CD4-positive, alpha-beta T cell (primary cell): ENCODE results near the gene PRDM16. TPM values are rescaled to one million over a fixed set of nuclear protein-coding genes. Genes with fewer than 3 reads are reported as not detected.

Source experiments
- ATAC-seq: fragments of 200-7000 bp; cut with Tn5 transposase; one replicate; pipeline ENCODE4 v1.10.0; 2022; ENCODE audit warnings: mild to moderate bottlenecking; ENCODE audit not compliant: poor library complexity
- CTCF ChIA-PET: fragments of 350-600 bp; sonication (Branson Sonifier 250); formaldehyde crosslinking; loops from one replicate; lab custom pipeline; 2021; ENCODE audit warnings: antibody characterized with exemption, inconsistent platforms; lab: Charles Lee
- POLR2A ChIA-PET: fragments of 350-600 bp; sonication (Branson Sonifier 250); formaldehyde crosslinking; loops from one replicate; lab custom pipeline; 2021; ENCODE audit warnings: antibody characterized with exemption, inconsistent platforms; lab: Charles Lee
- DNase-seq, 14 experiments: peaks; one replicate each; pipeline ENCODE4 v3.0.0-alpha.2; 2013 to 2020; ENCODE audit warnings: mixed read lengths in 2 of 14
- H3K27ac ChIP-seq, 2 donors: one replicate each; pipeline versions ENCODE4 v1.5.1 to v1.7.0; 2013; ENCODE audit warnings: low read length in 2 of 2, low read depth in 1 of 2, mild to moderate bottlenecking in 1 of 2
- H3K27me3 ChIP-seq, 2 experiments: 1 replicate in 1 of 2; 2 replicates in 1 of 2; pipeline versions ENCODE4 v1.6.1 to v1.7.0; 2013; ENCODE audit warnings: low read length in 2 of 2, control low read depth in 1 of 2, mild to moderate bottlenecking in 1 of 2, moderate library complexity in 1 of 2; ENCODE audit not compliant: insufficient read depth in 2 of 2, control insufficient read depth in 1 of 2
- H3K36me3 ChIP-seq: one replicate; pipeline ENCODE4 v1.6.1; 2013; ENCODE audit warnings: low read length, control low read depth; ENCODE audit not compliant: insufficient read depth
- H3K4me1 ChIP-seq: one replicate; pipeline ENCODE4 v1.6.1; 2013; ENCODE audit warnings: low read length, control low read depth; ENCODE audit not compliant: insufficient read depth
- H3K4me3 ChIP-seq: one replicate; pipeline ENCODE4 v1.5.1; 2013; ENCODE audit warnings: mild to moderate bottlenecking, low read length, moderate library complexity
- H3K9me3 ChIP-seq, 2 experiments: 1 replicate in 1 of 2; 2 replicates in 1 of 2; pipeline versions ENCODE4 v1.6.1 to v1.7.0; 2013; ENCODE audit warnings: low read length in 2 of 2, mild to moderate bottlenecking in 2 of 2, control low read depth in 1 of 2, moderate library complexity in 1 of 2; ENCODE audit not compliant: control insufficient read depth in 1 of 2, insufficient read depth in 1 of 2
- H3K27ac Mint-ChIP-seq: one replicate; pipeline ENCODE4 v1.8.0; 2020; ENCODE audit warnings: mixed read lengths
- H3K27me3 Mint-ChIP-seq: one replicate; pipeline ENCODE4 v1.8.0; 2021; ENCODE audit warnings: mixed read lengths
- H3K36me3 Mint-ChIP-seq: one replicate; pipeline ENCODE4 v1.8.0; 2021; ENCODE audit warnings: low read depth, mixed read lengths
- H3K4me1 Mint-ChIP-seq: one replicate; pipeline ENCODE4 v1.8.0; 2021; ENCODE audit warnings: low read depth, mixed read lengths
- H3K4me3 Mint-ChIP-seq: one replicate; pipeline ENCODE4 v1.8.0; 2020; ENCODE audit warnings: mild to moderate bottlenecking, mixed read lengths
- H3K9me3 Mint-ChIP-seq: one replicate; pipeline ENCODE4 v1.8.0; 2020; ENCODE audit warnings: mixed read lengths
- intact Hi-C, 2 experiments: fragments of 100-400 bp; cut with DNase I in 1 of 2; cut with micrococcal nuclease in 1 of 2; formaldehyde crosslinking; loops; one replicate each; pipeline versions ENCODE4 v1.15.1 to v1.9.0; 2023 to 2025; cut with DNase I, micrococcal nuclease
- total RNA-seq, 174 experiments: library from RNA in 2 of 174; stranded (reverse) in 2 of 174; gene quantifications; one replicate each; pipeline ENCODE4 v1.2.3 and lab custom pipeline; 2021 to 2026
- TF ChIP-seq, protein P1 (sequence below): fragments of 200-600 bp; IDR thresholded peaks from one replicate; pipeline ENCODE4 v1.8.0; 2022; ENCODE audit warnings: antibody characterized with exemption, mild to moderate bottlenecking

The PRDM16 gene
- total RNA-seq, 2 experiments from 2014 or later, result not detected

DNA sequence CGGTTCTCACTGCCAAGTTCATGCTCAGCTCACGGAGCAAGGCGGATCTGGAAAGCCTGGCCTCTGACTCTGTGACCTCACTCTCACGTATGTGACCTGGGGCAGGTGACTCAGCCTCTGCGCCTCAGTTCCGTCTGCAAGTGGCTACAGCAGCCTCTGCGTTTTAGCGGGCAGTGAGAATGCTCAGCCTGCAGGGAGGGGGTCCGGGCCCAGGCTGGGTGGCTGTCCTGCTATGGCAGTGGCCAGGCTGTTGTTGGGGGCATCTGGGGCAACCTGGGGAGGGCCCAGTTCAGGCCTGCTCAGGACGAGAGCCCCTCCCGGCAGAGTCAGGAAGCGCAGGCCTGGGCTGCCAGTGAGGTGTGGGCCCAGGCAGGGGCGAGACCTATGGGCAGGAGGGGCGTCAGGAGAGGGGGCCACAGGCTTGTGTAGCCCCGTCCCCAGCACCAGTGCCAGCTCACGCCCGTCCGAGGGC lies 413.4 kb downstream of the PRDM16 start:
- no peaks in the 10 kb centered on the region for H3K36me3 ChIP-seq
- POLR2A ChIA-PET, result no interaction called here
- DNase-seq, result no peak
- no peak overlapping the region for H3K27ac ChIP-seq
- no peaks in the 10 kb centered on the region for H3K4me1 Mint-ChIP-seq
- no peaks in the 10 kb centered on the region for H3K4me1 ChIP-seq
- no peak overlapping the region for H3K4me3 Mint-ChIP-seq
- no peak for ATAC-seq
- no peaks in the 10 kb centered on the region for H3K27me3 Mint-ChIP-seq
- CTCF ChIA-PET, result interaction anchor here (1.6 kb wide), 1 partner anchor 30 kb away, joined by 4 read pairs; no protein-coding TSS in a partner anchor
- no peak overlapping the region for H3K27ac Mint-ChIP-seq
- TF ChIP-seq, protein P1, sequence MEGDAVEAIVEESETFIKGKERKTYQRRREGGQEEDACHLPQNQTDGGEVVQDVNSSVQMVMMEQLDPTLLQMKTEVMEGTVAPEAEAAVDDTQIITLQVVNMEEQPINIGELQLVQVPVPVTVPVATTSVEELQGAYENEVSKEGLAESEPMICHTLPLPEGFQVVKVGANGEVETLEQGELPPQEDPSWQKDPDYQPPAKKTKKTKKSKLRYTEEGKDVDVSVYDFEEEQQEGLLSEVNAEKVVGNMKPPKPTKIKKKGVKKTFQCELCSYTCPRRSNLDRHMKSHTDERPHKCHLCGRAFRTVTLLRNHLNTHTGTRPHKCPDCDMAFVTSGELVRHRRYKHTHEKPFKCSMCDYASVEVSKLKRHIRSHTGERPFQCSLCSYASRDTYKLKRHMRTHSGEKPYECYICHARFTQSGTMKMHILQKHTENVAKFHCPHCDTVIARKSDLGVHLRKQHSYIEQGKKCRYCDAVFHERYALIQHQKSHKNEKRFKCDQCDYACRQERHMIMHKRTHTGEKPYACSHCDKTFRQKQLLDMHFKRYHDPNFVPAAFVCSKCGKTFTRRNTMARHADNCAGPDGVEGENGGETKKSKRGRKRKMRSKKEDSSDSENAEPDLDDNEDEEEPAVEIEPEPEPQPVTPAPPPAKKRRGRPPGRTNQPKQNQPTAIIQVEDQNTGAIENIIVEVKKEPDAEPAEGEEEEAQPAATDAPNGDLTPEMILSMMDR, result no peak
- peaks cover under 1 to 13% of the 10 kb centered on the region in 2 experiments for H3K9me3 ChIP-seq
- intact Hi-C loops, result loop anchor here in 1 of 2 experiments (2.0 kb wide), 1 partner anchor 30 kb away; no protein-coding TSS in a partner anchor
- H3K27me3 ChIP-seq, result peaks cover 0 to 2% of the 10 kb centered on the region in 2 experiments
- no peaks in the 10 kb centered on the region for H3K36me3 Mint-ChIP-seq
- no peak overlapping the region for H3K4me3 ChIP-seq
- H3K9me3 Mint-ChIP-seq, result peaks cover 2% of the 10 kb centered on the region

DNA sequence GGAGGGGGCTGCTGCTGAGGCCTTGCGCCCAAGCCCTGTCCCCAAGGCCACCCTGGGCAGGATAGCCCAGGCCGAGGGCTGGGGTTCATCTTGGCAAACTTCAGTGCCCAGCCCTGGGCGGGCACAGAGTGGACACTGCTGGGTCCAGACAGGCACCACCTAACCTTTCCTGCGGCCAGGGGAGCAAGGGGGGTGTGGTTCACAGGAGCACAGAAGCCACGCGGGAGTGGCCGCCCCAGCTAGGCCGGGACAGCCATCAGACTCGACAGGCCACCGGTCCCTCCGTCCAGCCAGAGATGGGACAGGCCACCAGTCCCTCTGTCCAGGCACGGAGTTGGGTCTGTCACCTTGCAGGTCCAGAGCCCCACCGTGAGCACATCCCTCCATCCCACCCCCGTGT lies 414.4 kb downstream of the PRDM16 start:
- ATAC-seq (no peak), DNase-seq (no peak)
- no peaks in the 10 kb centered on the region for H3K27me3 ChIP-seq
- H3K9me3 Mint-ChIP-seq, result peaks cover 2% of the 10 kb centered on the region
- no peak overlapping the region for H3K4me3 Mint-ChIP-seq
- no peak overlapping the region for H3K4me3 ChIP-seq
- ChIA-PET POLR2A (no interaction called here), CTCF (interaction anchor here (1.6 kb wide), 1 partner anchor 30 kb away, joined by 4 read pairs; no protein-coding TSS in a partner anchor)
- no peak overlapping the region for H3K27ac ChIP-seq
- H3K36me3 Mint-ChIP-seq, result no peaks in the 10 kb centered on the region
- H3K9me3 ChIP-seq, result peaks cover 3 to 18% of the 10 kb centered on the region in 2 experiments
- TF ChIP-seq, protein P1, result no peak
- no peaks in the 10 kb centered on the region for H3K4me1 ChIP-seq
- no peaks in the 10 kb centered on the region for H3K27me3 Mint-ChIP-seq
- no peak overlapping the region for H3K27ac Mint-ChIP-seq
- H3K4me1 Mint-ChIP-seq, result no peaks in the 10 kb centered on the region
- H3K36me3 ChIP-seq, result no peaks in the 10 kb centered on the region
- intact Hi-C loops, result loop anchor here in 1 of 2 experiments (2.0 kb wide), 1 partner anchor 31 kb away; no protein-coding TSS in a partner anchor

DNA sequence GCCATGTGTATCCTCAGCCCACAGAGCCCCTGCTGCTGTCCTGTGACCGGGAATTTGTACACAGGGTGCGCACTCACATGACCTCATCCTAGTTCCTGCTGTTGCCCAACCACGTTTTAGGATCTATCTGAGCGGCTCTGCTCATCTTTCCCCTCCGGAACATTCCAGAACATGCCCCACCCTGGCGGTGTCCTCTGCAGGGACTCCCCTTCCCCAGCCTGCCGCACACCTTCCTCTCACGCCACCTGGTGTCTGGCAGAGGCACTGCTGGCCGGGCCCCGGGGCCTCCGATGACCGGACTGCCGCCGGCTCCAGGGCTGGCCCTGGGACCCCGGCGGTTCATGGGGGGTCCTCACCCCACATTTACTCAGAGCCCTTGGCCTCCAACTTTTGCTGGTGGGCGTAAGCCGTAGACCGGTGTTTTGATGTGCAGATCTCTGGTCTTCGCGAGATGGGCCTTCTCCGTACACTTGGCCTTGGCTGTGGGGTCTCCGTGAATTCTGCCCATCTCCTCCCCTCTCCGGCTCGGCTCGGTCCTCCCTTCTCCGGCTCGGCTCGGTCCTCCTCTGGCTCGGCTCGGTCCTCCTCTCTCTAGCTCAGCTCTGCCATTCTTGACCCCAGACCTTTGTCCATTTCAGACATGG lies 414.9 kb downstream of the PRDM16 start:
- Mint-ChIP-seq H3K4me3 (no peak overlapping the region), H3K27me3 (no peaks in the 10 kb centered on the region), H3K9me3 (peaks cover 6% of the 10 kb centered on the region), H3K27ac (no peak overlapping the region), H3K4me1 (no peaks in the 10 kb centered on the region), H3K36me3 (peaks cover 4% of the 10 kb centered on the region)
- TF ChIP-seq, protein P1, result peak; percentile 66
- peak in 13 of 14 experiments; percentile 14 to 59 (median 29) for DNase-seq
- intact Hi-C loops, result loop anchor here (1.0 to 2.0 kb wide), 2 partner anchors 31 kb away; no protein-coding TSS in a partner anchor
- Histone ChIP-seq H3K27me3 (no peaks in the 10 kb centered on the region), H3K4me1 (no peaks in the 10 kb centered on the region), H3K4me3 (no peak overlapping the region), H3K36me3 (no peaks in the 10 kb centered on the region), H3K27ac (no peak overlapping the region), H3K9me3 (peaks cover 3 to 20% of the 10 kb centered on the region in 2 experiments)
- POLR2A ChIA-PET, result no interaction called here
- peak; percentile 57 for ATAC-seq
- CTCF ChIA-PET, result interaction anchor here (1.6 kb wide), 1 partner anchor 31 kb away, joined by 4 read pairs; no protein-coding TSS in a partner anchor
